ENCODE results near the gene TUBD1. TPM values are rescaled to one million over a fixed set of nuclear protein-coding genes. Genes with fewer than 3 reads are reported as not detected.
"Not testable (repeated sequence)": the region's sequence is repeated elsewhere in the genome, so short reads cannot be mapped to it uniquely, and the experiment has no call there.

The TUBD1 gene
- total RNA-seq, 6 experiments from 2014 or later = 2.9 to 5.5 (median 4.4) TPM

DNA sequence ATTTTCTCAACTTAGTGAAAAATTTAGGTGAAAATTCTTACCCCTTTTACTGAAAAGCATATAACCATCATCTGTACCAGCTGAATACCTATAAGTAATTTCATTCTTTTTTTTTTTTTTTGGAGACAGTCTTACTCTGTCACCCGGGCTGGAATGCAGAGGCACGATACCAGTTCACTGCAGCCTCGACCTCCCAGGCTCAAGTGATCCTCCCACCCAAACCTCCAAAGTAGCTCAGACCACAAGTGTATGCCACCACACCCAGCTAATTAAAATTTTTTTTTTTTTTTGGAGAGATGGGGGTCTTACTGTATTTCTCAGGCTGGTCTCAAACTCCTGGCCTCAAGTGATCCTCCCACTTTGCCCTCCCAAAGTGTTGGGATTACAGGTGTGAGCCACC is 33.8 kb downstream of the TUBD1 start:
- intact Hi-C loops (cut with DNase I) = no loop called here
- no peak for DNase-seq

DNA sequence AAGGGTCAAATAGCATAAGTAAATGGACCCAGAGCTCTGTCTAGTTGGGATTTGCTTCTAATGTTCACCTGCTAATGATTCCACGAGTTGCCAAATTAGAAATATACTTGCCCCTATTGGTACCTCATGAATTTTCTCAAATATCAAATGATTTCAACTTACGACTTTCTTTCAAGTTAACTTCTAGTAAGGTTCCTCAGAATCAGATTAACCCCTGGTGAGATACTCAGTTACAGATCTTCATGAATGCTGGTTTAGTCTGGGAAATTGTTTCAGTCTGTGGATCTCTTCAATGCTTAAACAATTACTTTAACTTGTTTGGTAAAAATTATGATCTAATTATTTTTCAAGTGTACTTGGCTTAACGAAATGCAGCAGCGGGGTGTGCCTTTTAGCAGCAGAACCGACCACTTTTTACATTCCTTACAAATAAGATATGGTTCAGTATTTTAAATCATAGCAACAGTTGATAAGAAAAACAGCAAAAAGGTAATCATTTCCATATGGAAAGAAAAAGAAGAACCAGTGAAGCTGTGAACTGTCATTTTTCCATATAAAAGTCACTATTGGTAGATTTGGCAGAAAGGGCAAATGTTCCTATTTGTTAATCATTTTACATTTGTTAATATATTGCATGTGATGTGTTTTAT is 34.5 kb downstream of the TUBD1 start:
- Histone ChIP-seq H3K36me3 (peaks cover 0 to 12% (median 0%) of the 10 kb centered on the region in 4 donors), H3K4me3 (no peak overlapping the region), H3K9me3 (no peaks in the 10 kb centered on the region), H3K27ac (no peak overlapping the region), H3K4me1 (peaks cover 0 to 7% (median 0%) of the 10 kb centered on the region in 4 donors), H3K27me3 (no peaks in the 10 kb centered on the region)
- DNase-seq (no peak), ATAC-seq (no peak)
- WGBS (ENCODE audit: insufficient coverage, low coverage, low lambda C conversion rate, missing lambda C conversion rate) = 94% methylated on average over 5 of the region's 5 CpGs
- intact Hi-C loops (cut with DNase I) = no loop called here
- TF ChIP-seq POLR2A (IDR thresholded peaks at IDR 0.05) = no peak
- TF ChIP-seq CTCF (IDR thresholded peaks at IDR 0.05) = no peak

More for the DNA sequence above, 33.8 kb downstream of the TUBD1 start:
- no peak for ATAC-seq
- Histone ChIP-seq H3K4me3 (no peak overlapping the region), H3K36me3 (peaks cover 0 to 12% (median 0%) of the 10 kb centered on the region in 4 donors), H3K9me3 (no peaks in the 10 kb centered on the region), H3K27me3 (no peaks in the 10 kb centered on the region), H3K4me1 (peaks cover 0 to 7% (median 0%) of the 10 kb centered on the region in 4 donors), H3K27ac (no peak overlapping the region)
- TF ChIP-seq CTCF (IDR thresholded peaks at IDR 0.05) (no peak), POLR2A (IDR thresholded peaks at IDR 0.05) (no peak)
- WGBS (ENCODE audit: insufficient coverage, low coverage, low lambda C conversion rate, missing lambda C conversion rate) = 33% methylated on average over 1 of the region's 3 CpGs

GRCh38 chr17:59856859-59857794 is 35.6 kb downstream of the TUBD1 start:
- ATAC-seq (no peak), DNase-seq (no peak)
- no peaks in the 10 kb centered on the region for H3K27me3 ChIP-seq
- peaks cover 0 to 6% (median 0%) of the 10 kb centered on the region in 4 donors for H3K36me3 ChIP-seq
- no peaks in the 10 kb centered on the region for H3K9me3 ChIP-seq
- intact Hi-C loops (cut with DNase I) = no loop called here
- 97% methylated on average over 3 of the region's 3 CpGs for whole genome bisulfite sequencing (ENCODE audit: insufficient coverage, low coverage, low lambda C conversion rate, missing lambda C conversion rate)
- H3K4me1 ChIP-seq = peaks cover 0 to 7% (median 0%) of the 10 kb centered on the region in 4 donors
- TF ChIP-seq POLR2A (IDR thresholded peaks at IDR 0.05) (no peak), CTCF (IDR thresholded peaks at IDR 0.05) (no peak)
- H3K4me3 ChIP-seq = no peak overlapping the region
- H3K27ac ChIP-seq = no peak overlapping the region

DNA sequence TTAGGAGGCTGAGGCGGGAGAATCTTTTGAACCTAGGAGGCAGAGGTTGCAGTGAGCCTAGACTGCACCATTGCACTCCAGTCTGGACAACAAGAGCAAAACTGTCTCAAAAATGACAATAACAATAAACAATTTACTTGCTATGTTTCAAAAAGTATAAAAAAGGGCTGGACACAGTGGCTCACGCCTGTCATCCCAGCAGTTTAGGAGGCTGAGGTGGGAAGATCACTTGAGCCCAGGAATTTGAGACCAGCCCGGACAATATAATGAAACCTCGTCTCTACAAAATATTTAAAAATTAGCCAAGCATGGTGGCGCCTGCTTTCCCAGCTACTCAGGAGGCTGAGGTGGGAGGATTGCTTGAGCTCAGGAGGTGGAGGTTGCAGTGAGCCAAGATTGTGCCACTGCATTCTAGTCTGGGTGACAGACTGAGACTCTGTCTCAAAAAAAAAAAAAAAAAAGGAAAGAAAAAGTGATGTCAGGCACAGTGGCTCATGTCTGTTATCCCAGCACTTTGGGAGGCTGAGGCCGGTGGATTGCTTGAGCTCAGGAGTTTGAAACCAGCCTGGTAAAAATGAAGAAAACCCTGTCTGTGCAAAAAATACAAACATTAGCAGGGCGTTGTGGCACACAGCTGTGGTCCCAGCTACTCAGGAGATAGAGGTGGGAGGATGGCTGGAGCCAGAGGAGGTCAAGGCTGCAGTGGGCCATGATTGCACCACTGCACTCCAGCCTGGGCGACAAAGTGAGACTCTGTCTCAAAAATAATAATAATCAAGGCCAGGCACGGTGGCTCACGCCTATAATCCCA is 38.6 kb downstream of the TUBD1 start:
- H3K27me3 ChIP-seq; H3K36me3 ChIP-seq; ATAC-seq; DNase-seq; H3K4me3 ChIP-seq; intact Hi-C loops (cut with DNase I); H3K4me1 ChIP-seq; H3K9me3 ChIP-seq: not testable (repeated sequence)
- peak overlapping the region in 1 of 3 donors; percentile 57 for H3K27ac ChIP-seq
- WGBS (ENCODE audit: insufficient coverage, low coverage, low lambda C conversion rate, missing lambda C conversion rate) = 97% methylated on average over 9 of the region's 10 CpGs
